H9 (cell line): ENCODE results near the gene TXNDC17. TPM values are rescaled to one million over a fixed set of nuclear protein-coding genes. Genes with fewer than 3 reads are reported as not detected.

Experiments
- DNase-seq: peaks from one replicate; pipeline ENCODE4 v3.0.0-alpha.2; 2017
- H2AFZ ChIP-seq: one replicate; pipeline ENCODE4 v1.6.1; 2013; ENCODE audit warnings: mild to moderate bottlenecking, low read length, control low read depth, moderate library complexity
- H2AK5ac ChIP-seq: 2 replicates; pipeline ENCODE4 v1.6.1; 2013; ENCODE audit warnings: low read length, control low read depth, mixed read lengths; ENCODE audit not compliant: insufficient read length
- H2BK120ac ChIP-seq: one replicate; pipeline ENCODE4 v1.6.1; 2013; ENCODE audit warnings: low read depth, mild to moderate bottlenecking, low read length, control low read depth, inconsistent platforms; ENCODE audit not compliant: poor library complexity, severe bottlenecking
- H2BK12ac ChIP-seq: 2 replicates; pipeline ENCODE4 v1.6.1; 2013; ENCODE audit warnings: low read length, control low read depth, mixed read lengths, low read depth; ENCODE audit not compliant: insufficient read length
- H2BK15ac ChIP-seq: 2 replicates; pipeline ENCODE4 v1.6.1; 2013; ENCODE audit warnings: low read depth, low read length, control low read depth
- H2BK20ac ChIP-seq: one replicate; pipeline ENCODE4 v1.6.1; 2013; ENCODE audit warnings: low read depth, mild to moderate bottlenecking, low read length, control low read depth, inconsistent platforms; ENCODE audit not compliant: poor library complexity, severe bottlenecking
- H2BK5ac ChIP-seq: 2 replicates; pipeline ENCODE4 v1.6.1; 2013; ENCODE audit warnings: low read length, control low read depth, mixed read lengths; ENCODE audit not compliant: insufficient read length
- H3K14ac ChIP-seq: 2 replicates; pipeline ENCODE4 v1.6.1; 2013; ENCODE audit warnings: low read length, control low read depth; ENCODE audit not compliant: insufficient read depth
- H3K18ac ChIP-seq: 2 replicates; pipeline ENCODE4 v1.6.1; 2013; ENCODE audit warnings: low read depth, mild to moderate bottlenecking, mixed read lengths, low read length, control low read depth; ENCODE audit not compliant: insufficient read length
- H3K23ac ChIP-seq: 2 replicates; pipeline ENCODE4 v1.6.1; 2013; ENCODE audit warnings: low read length, control low read depth, mixed read lengths, low read depth; ENCODE audit not compliant: insufficient read length
- H3K23me2 ChIP-seq: 2 replicates; pipeline ENCODE4 v1.6.1; 2013; ENCODE audit warnings: low read depth, mild to moderate bottlenecking, mixed read lengths, low read length, control low read depth; ENCODE audit not compliant: insufficient read length, poor library complexity, severe bottlenecking
- H3K27ac ChIP-seq: 2 replicates; pipeline ENCODE4 v1.5.1; 2013; ENCODE audit warnings: low read length, control low read depth, mixed read lengths, low read depth; ENCODE audit not compliant: insufficient read length
- H3K27me3 ChIP-seq: 2 replicates; pipeline ENCODE4 v1.6.1; 2013; ENCODE audit warnings: low read length, control low read depth, inconsistent platforms; ENCODE audit not compliant: insufficient read depth
- H3K4ac ChIP-seq: 2 replicates; pipeline ENCODE4 v1.6.1; 2013; ENCODE audit warnings: low read depth, mild to moderate bottlenecking, control low read depth, inconsistent platforms, low read length, moderate library complexity
- H3K4me1 ChIP-seq: 2 replicates; pipeline ENCODE4 v1.6.1; 2013; ENCODE audit warnings: low read length, control low read depth, inconsistent platforms; ENCODE audit not compliant: insufficient read depth
- H3K4me2 ChIP-seq: 2 replicates; pipeline ENCODE4 v1.6.1; 2013; ENCODE audit warnings: low read length, control low read depth, mixed read lengths; ENCODE audit not compliant: insufficient read length, insufficient read depth
- H3K56ac ChIP-seq: 2 replicates; pipeline ENCODE4 v1.6.1; 2013; ENCODE audit warnings: low read depth, mild to moderate bottlenecking, mixed read lengths, low read length, control low read depth; ENCODE audit not compliant: insufficient read length
- H3K79me1 ChIP-seq: 2 replicates; pipeline ENCODE4 v1.6.1; 2013; ENCODE audit warnings: low read depth, mild to moderate bottlenecking, moderate library complexity, low read length, control low read depth, inconsistent platforms; ENCODE audit not compliant: insufficient read depth, poor library complexity, severe bottlenecking
- H3K79me2 ChIP-seq: 2 replicates; pipeline ENCODE4 v1.6.1; 2013; ENCODE audit warnings: low read length, control low read depth, inconsistent platforms; ENCODE audit not compliant: insufficient read depth
- H3K9ac ChIP-seq: 2 replicates; pipeline ENCODE4 v1.6.1; 2013; ENCODE audit warnings: low read length, control low read depth, mixed read lengths; ENCODE audit not compliant: insufficient read length; ENCODE audit errors: extremely low read depth
- H3K9me3 ChIP-seq: one replicate; pipeline ENCODE4 v1.6.1; 2013; ENCODE audit warnings: low read depth, low read length, inconsistent platforms; ENCODE audit not compliant: control insufficient read depth
- H3T11ph ChIP-seq: one replicate; pipeline ENCODE4 v1.6.1; 2013; ENCODE audit warnings: mild to moderate bottlenecking, low read length, control low read depth, inconsistent platforms
- H4K20me1 ChIP-seq: one replicate; pipeline ENCODE4 v1.6.1; 2013; ENCODE audit not compliant: control insufficient read depth, insufficient read length, insufficient read depth
- H4K5ac ChIP-seq: 2 replicates; pipeline ENCODE4 v1.6.1; 2013; ENCODE audit warnings: low read depth, mild to moderate bottlenecking, mixed read lengths, low read length, control low read depth; ENCODE audit not compliant: insufficient read length
- H4K8ac ChIP-seq: replicated peaks from 2 replicates; pipeline ENCODE4 v1.6.1; 2013; ENCODE audit warnings: low read length, control low read depth, mixed read lengths, low read depth; ENCODE audit not compliant: insufficient read length
- H4K91ac ChIP-seq: 2 replicates; pipeline ENCODE4 v1.6.1; 2013; ENCODE audit warnings: low read depth, mild to moderate bottlenecking, moderate library complexity, mixed read lengths, low read length, control low read depth; ENCODE audit not compliant: insufficient read length
- H3K27ac Mint-ChIP-seq, 3 experiments: 2 replicates in 2 of 3; 3 replicates in 1 of 3; pipeline ENCODE4 v1.8.0; 2020 to 2021; ENCODE audit warnings: mixed read lengths in 3 of 3, mild to moderate bottlenecking in 1 of 3, moderate library complexity in 1 of 3
- H3K27me3 Mint-ChIP-seq: 2 replicates; pipeline ENCODE4 v1.8.0; 2021; ENCODE audit warnings: low read depth, mild to moderate bottlenecking, moderate library complexity, mixed read lengths
- H3K36me3 Mint-ChIP-seq, 3 experiments: 2 replicates in 2 of 3; 3 replicates in 1 of 3; pipeline ENCODE4 v1.8.0; 2020 to 2021; ENCODE audit warnings: low read depth in 3 of 3, mixed read lengths in 3 of 3; ENCODE audit not compliant: insufficient read depth in 1 of 3
- H3K4me1 Mint-ChIP-seq, 2 experiments: 2 replicates each; pipeline ENCODE4 v1.8.0; 2020; ENCODE audit warnings: mixed read lengths in 2 of 2
- H3K4me3 Mint-ChIP-seq, 2 experiments: 2 replicates in 1 of 2; 3 replicates in 1 of 2; pipeline ENCODE4 v1.8.0; 2020 to 2021; ENCODE audit warnings: mild to moderate bottlenecking in 2 of 2, mixed read lengths in 2 of 2, moderate library complexity in 1 of 2
- H3K9me3 Mint-ChIP-seq, 2 experiments: 2 replicates in 1 of 2; 3 replicates in 1 of 2; pipeline ENCODE4 v1.8.0; 2020; ENCODE audit warnings: mild to moderate bottlenecking in 2 of 2, mixed read lengths in 2 of 2, moderate library complexity in 1 of 2
- CTCF ChIP-seq: fragments of 200-600 bp; sonication (generic); conservative IDR thresholded peaks from 3 replicates; pipeline ENCODE4 v1.8.0; 2021; ENCODE audit warnings: antibody characterized with exemption, mild to moderate bottlenecking
- WGBS: extraction: QIAGEN DNeasy Blood & Tissue Kit; methylation state at CpG from one replicate; pipeline ENCODE4 v1.1.7; 2013; ENCODE audit warnings: missing lambda C conversion rate, low lambda C conversion rate, mixed read lengths; ENCODE audit not compliant: insufficient read length; ENCODE audit errors: extremely low coverage; 5-methylcytosine and 5-hydroxymethylcytosine counted together
- total RNA-seq: library from RNA; stranded (reverse); gene quantifications from 2 replicates; pipeline ENCODE4 v1.2.1, GENCODE V29; 2021

The TXNDC17 gene
- total RNA-seq, 1 experiment from 2014 or later, result 170 TPM

GRCh38 chr17:6596081-6596480, 44.8 kb upstream of the TXNDC17 start:
- Histone ChIP-seq H3K23ac (no peak overlapping the region), H3K56ac (no peak overlapping the region), H3K4me2 (no peak overlapping the region), H3K9me3 (no peaks in the 10 kb centered on the region), H2BK120ac (no peak overlapping the region), H3K18ac (no peak overlapping the region), H2BK12ac (no peak overlapping the region), H3K4ac (no peak overlapping the region), H2BK20ac (no peak overlapping the region), H4K91ac (no peak overlapping the region), H3K27me3 (no peaks in the 10 kb centered on the region), H3K4me1 (no peaks in the 10 kb centered on the region), H3K23me2 (no peaks in the 10 kb centered on the region), H3K27ac (no peak overlapping the region), H2BK5ac (no peak overlapping the region), H2AK5ac (no peak overlapping the region), H3K79me1 (no peaks in the 10 kb centered on the region), H4K5ac (no peak overlapping the region), H3K79me2 (no peaks in the 10 kb centered on the region), H2AFZ (no peak overlapping the region), H4K8ac (no peak overlapping the region), H3T11ph (no peak overlapping the region), H2BK15ac (no peak overlapping the region), H3K14ac (no peak overlapping the region), H4K20me1 (no peaks in the 10 kb centered on the region), H3K9ac (no peak overlapping the region)
- Mint-ChIP-seq H3K4me1 (peaks cover 5 to 9% of the 10 kb centered on the region in 2 experiments), H3K27me3 (no peaks in the 10 kb centered on the region), H3K36me3 (peaks cover 21 to 75% (median 50%) of the 10 kb centered on the region in 3 experiments; a peak in 6 of 7 replicates), H3K4me3 (no peak overlapping the region), H3K27ac (no peak overlapping the region; a peak in 2 of 7 replicates), H3K9me3 (no peaks in the 10 kb centered on the region)
- TF ChIP-seq CTCF, result no peak
- WGBS, result no CpG with 5 or more reads among the region's 7 CpGs
- DNase-seq, result no peak
